ENCODE results near the gene UGT1A4.

Gene UGT1A4

DNA sequence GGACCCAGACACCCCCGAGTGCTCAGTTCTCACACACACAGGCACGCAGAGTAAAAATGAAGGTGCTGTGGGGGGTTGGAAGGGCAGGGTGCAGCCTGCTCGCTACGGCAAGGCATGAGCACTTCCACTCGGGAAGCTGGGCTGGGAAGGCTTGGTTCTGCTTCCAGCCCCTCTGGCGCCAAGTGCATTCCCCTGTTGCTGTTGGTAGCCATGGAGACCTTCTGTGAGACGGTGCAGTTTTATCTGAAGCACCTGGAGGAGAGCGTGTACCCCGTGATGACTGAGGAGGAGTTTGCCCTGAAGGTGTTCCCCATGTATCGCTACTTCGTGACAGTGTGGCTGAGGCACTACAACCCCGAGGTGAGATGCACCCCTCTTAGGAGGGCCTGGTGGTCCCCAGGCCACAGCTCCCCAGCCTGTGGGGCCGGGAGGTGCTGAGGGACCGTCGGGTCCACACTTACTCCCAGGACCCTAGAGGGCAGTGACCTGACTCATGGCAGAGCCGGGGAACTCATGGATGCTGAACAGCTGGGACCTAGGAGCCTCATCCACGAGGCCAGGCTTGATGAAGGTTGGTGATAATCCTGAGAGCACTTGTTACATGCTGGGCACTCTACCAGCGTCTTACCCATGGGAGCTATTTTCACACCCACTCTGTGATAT lies 75.1 kb downstream of the UGT1A4 start:
- no peak for DNase-seq (ENCODE audit: low spot score)
- TF ChIP-seq, protein P1, sequence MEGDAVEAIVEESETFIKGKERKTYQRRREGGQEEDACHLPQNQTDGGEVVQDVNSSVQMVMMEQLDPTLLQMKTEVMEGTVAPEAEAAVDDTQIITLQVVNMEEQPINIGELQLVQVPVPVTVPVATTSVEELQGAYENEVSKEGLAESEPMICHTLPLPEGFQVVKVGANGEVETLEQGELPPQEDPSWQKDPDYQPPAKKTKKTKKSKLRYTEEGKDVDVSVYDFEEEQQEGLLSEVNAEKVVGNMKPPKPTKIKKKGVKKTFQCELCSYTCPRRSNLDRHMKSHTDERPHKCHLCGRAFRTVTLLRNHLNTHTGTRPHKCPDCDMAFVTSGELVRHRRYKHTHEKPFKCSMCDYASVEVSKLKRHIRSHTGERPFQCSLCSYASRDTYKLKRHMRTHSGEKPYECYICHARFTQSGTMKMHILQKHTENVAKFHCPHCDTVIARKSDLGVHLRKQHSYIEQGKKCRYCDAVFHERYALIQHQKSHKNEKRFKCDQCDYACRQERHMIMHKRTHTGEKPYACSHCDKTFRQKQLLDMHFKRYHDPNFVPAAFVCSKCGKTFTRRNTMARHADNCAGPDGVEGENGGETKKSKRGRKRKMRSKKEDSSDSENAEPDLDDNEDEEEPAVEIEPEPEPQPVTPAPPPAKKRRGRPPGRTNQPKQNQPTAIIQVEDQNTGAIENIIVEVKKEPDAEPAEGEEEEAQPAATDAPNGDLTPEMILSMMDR (IDR thresholded peaks at IDR 0.05; ENCODE audit: extremely low read depth, missing control alignments): no peak

DNA sequence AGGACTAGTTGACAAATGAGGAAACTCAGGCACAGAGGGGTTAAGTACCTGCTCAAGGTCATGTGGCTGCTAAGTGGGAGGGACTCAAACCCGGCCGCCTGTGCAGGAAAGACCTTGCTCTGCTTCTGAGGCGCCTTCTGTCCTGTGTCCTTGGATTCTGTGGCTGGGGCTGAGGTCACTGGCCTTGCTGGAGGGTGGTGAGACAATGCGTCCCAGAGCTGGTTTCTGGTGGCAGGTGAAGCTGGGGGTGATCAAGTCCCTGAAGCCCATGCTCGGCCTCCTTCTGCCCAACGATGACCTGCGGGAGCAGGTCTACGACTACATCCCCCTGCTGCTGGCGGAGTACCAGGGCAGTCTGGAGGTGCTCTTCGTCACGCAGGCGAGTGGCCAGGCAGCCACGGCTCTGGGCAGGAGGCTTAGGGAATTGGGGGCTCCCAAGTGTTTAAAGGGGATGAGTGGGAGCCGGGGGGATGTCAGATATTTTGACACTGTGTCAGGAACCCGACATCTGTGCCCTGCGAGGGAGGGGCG lies 75.7 kb downstream of the UGT1A4 start:
- TF ChIP-seq, protein P1 (IDR thresholded peaks at IDR 0.05; ENCODE audit: extremely low read depth, missing control alignments): no peak
- no peak for DNase-seq (ENCODE audit: low spot score)

DNA sequence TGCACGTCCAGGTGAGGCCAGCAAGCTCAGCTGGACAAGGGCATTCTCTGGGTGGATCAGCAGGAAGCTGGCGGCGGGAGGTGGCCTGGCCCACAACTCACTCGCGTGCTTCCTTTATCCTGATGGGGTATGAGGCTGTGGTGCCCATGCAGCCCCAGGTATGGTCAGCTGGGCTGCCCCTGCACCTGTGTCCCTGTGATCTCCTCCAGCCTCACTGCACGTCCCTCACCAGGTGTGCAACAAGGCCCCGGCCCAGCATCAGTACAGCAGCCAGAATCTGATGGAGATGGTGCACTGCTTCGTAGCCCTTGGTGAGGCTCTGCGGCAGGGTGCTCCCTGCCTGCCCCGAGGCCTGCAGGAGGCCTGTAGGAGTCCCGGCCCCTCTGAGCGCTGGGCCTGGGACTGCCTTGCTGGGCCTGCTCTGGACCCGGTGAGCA lies 77.2 kb downstream of the UGT1A4 start:
- TF ChIP-seq, protein P1 (IDR thresholded peaks at IDR 0.05; ENCODE audit: extremely low read depth, missing control alignments): no peak
- DNase-seq (ENCODE audit: low spot score): no peak

DNA sequence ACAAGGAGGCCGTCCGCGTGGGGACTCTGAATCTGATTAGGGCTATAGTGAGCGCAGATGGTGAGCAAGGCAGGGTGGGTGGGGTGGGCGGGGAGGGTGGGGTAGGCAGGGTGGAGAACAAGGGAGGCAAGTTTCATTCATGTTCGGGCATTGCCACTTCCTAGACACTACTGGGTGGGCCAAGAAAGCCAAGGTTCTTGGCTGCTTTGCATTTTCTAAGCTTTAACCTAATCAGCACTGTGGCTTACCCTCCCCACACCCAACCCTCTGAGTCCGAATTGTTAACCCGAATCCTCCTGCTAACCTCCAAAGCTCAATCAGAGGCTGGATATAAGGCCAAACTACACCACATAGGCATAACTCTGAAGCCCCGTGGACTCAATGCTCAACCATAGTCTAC lies 77.7 kb downstream of the UGT1A4 start:
- DNase-seq (ENCODE audit: low spot score): no peak
- TF ChIP-seq, protein P1 (IDR thresholded peaks at IDR 0.05; ENCODE audit: extremely low read depth, missing control alignments): no peak

DNA sequence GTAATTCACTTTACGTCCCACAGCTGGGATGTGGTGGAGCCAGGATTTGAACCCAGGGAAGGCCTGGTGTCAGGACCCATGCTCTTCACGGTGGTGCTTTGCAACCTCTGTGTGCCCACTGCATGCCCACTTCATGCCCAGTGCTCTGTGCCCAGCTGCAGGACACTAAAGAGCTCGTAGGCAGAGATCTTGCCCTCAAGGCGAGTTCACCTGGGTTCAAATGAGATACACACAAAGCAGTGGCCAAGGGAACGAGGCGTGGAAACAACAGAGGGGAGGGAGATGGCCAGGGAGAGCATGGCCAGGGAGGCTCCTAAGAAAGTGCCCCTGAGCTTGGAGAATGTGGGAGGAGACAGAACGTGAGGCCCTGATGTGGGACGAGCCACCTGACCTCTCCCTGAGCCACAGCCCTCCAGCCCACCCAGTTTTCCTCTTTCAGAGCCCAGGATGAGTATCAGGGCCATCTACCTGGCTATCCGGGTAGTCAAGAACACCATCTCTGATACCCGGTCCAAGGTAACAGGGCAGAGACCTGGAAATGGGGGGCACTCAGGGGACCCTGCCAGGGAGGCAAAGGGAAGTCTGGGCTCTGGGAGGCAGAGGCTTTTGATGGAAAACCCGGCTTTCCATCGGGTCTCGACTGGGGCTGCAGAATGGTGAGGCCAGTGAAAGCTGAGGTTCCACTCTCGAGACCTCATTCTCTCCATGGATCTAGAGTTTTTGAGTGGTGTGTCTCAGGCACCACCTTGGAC lies 80.0 kb downstream of the UGT1A4 start:
- no peak for DNase-seq (ENCODE audit: low spot score)
- TF ChIP-seq, protein P1 (IDR thresholded peaks at IDR 0.05; ENCODE audit: extremely low read depth, missing control alignments): no peak

DNA sequence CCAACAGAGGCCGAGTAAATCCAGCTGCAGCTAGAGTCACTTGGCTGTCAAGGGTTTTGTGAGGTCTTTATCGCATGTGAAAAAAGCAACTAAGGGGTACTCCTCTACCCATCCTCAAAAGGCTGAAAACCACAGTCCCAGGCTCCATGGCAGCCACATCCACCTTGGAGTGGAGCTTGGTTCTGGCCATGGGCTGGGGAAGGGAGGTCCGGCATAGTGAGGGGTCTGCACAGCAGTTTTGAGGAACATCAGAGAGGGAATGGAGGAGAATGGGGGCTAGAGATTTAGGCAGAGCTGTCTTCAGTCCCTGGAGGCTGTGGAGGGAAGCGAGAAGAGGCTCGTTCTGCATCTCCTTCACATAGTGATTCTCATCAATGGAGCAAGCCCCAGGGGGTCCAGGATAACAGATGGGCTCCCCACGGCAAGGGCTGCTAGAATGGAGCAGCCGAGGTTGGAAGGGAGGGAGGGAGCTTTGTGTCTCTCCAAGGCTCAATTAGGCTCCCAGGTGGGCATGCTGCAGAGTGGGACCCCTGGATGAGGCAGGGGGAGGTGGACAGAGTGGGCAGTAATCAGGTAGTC lies 80.6 kb downstream of the UGT1A4 start:
- no peak for DNase-seq (ENCODE audit: low spot score)
- TF ChIP-seq, protein P1 (IDR thresholded peaks at IDR 0.05; ENCODE audit: extremely low read depth, missing control alignments): no peak

DNA sequence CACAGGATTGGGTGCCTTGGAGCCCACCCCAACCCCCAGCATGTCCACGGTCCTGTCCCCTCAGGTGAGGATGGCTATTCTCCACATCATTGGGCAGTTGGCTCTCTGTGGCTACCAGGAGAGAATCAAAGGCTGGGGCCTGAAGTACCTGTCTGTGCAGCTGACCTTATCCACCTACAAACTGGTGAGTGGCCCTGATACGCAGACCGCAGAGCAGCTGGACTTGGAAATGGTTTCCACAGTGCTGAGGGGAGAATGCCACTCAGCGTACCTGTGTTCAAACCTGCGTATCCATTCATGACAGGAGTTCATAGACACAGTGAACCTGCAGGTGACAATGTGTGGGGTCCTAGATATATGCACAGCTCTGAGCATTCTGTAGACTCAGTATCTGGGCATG lies 81.2 kb downstream of the UGT1A4 start:
- no peak for DNase-seq (ENCODE audit: low spot score)
- TF ChIP-seq, protein P1 (IDR thresholded peaks at IDR 0.05; ENCODE audit: extremely low read depth, missing control alignments): no peak

Measured in GM20000 (cell line).